ENCODE measurements around the gene BIN2. TPM values are rescaled to one million over a fixed set of nuclear protein-coding genes. Genes with fewer than 3 reads are reported as not detected.

The BIN2 gene
- total and polyA plus RNA-seq, 2 of the 13 experiments (the other 11 are each of a cell fraction or from before 2014, with no cell fraction given) = not detected

DNA sequence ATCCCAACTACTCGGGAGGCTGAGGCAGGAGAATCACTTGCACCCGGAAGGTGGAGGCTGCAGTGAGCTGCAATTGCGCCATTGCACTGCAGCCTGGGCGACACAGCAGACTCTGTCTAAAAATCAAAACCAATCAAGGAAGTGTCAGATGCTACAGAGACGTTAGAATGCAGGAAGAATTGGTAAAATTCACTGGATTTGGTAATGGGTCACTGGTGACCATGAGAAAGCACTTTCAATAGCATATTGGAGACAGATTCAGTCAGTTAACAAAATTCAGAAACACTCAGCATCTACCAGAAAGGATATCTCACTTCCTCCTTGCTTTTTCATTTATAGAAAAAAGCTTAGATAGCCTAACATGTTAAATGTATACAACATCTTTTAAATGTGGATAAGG lies 17.5 kb downstream of the BIN2 start:
- FAIRE-seq (no peak), ATAC-seq (no peak), DNase-seq (ENCODE audit: low spot score) (no peak)
- 58% methylated on average over 5 of the region's 5 CpGs for WGBS (ENCODE audit: low lambda C conversion rate)
- POLR2A ChIA-PET = no interaction called here
- no peak overlapping the region for H3K27ac ChIP-seq (ENCODE audit: extremely low read length, insufficient read depth, low read length)
- no peak overlapping the region for H3K4me2 ChIP-seq (ENCODE audit: low read depth, low read length)
- H4K20me1 ChIP-seq (ENCODE audit: insufficient read depth, low read length) = no peaks in the 10 kb centered on the region
- H3K9ac ChIP-seq (ENCODE audit: insufficient read depth, low read depth, low read length) = no peak overlapping the region
- H3K79me2 ChIP-seq (ENCODE audit: insufficient read depth, low read length) = no peaks in the 10 kb centered on the region
- H3K4me1 ChIP-seq (ENCODE audit: insufficient read depth, low read length) = no peaks in the 10 kb centered on the region
- peaks cover 2 to 5% of the 10 kb centered on the region in 2 experiments; a peak in 2 of 5 replicates for H3K27me3 ChIP-seq (ENCODE audit: control insufficient read depth in 1 of 2, insufficient read depth in 2 of 2, low read length in 2 of 2)
- CTCF ChIA-PET (ENCODE audit: low intra/inter-chr PET ratio, low total read pairs) = no interaction called here
- no peak overlapping the region for H3K4me3 ChIP-seq (replicated peaks in 1 of 3; ENCODE audit: insufficient read depth in 1 of 3, low read depth in 2 of 3, low read length in 3 of 3)
- BruUV-seq (replicated peaks) = no TSS peak
- intact Hi-C loops (cut with micrococcal nuclease; ENCODE audit: unreplicated experiment) (no loop called here), in situ Hi-C loops (cut with HindIII; ENCODE audit: extremely low pct_ligation_motif_present, low pct_unique_long_range_greater_than_20kb) (no loop called here)
- no peaks in the 10 kb centered on the region for H3K9me3 ChIP-seq (ENCODE audit: low read length)
- H2AFZ ChIP-seq (ENCODE audit: low read length) = no peak overlapping the region
- no peaks in the 10 kb centered on the region for H3K36me3 ChIP-seq (replicated peaks in 1 of 2; ENCODE audit: control insufficient read depth in 1 of 2, insufficient read depth in 2 of 2, low read length in 2 of 2)
- no peak for TF ChIP-seq IRF2 (CRISPR knock-in tag; IDR thresholded peaks at IDR 0.05)
- TF ChIP-seq, protein P1, sequence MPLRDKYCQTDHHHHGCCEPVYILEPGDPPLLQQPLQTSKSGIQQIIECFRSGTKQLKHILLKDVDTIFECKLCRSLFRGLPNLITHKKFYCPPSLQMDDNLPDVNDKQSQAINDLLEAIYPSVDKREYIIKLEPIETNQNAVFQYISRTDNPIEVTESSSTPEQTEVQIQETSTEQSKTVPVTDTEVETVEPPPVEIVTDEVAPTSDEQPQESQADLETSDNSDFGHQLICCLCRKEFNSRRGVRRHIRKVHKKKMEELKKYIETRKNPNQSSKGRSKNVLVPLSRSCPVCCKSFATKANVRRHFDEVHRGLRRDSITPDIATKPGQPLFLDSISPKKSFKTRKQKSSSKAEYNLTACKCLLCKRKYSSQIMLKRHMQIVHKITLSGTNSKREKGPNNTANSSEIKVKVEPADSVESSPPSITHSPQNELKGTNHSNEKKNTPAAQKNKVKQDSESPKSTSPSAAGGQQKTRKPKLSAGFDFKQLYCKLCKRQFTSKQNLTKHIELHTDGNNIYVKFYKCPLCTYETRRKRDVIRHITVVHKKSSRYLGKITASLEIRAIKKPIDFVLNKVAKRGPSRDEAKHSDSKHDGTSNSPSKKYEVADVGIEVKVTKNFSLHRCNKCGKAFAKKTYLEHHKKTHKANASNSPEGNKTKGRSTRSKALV (CRISPR knock-in tag; IDR thresholded peaks at IDR 0.05) = no peak
- no peak for TF ChIP-seq KDM5B (CRISPR knock-in tag; IDR thresholded peaks at IDR 0.05; ENCODE audit: borderline replicate concordance)
- TF ChIP-seq IKZF4 (CRISPR knock-in tag; IDR thresholded peaks at IDR 0.05; ENCODE audit: borderline replicate concordance, low read depth, not compliant biosample characterization) = no peak
- no peak for TF ChIP-seq ZNF335 (CRISPR knock-in tag; IDR thresholded peaks at IDR 0.05)
- TF ChIP-seq, protein P2, sequence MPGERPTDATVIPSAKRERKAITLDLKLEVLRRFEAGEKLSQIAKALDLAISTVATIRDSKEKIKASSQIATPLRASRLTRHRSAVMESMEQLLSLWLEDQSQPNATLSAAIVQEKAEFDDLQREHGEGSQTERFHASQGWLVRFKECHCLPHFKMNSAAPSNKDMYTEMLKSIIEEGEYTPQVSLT (CRISPR knock-in tag; IDR thresholded peaks at IDR 0.05; ENCODE audit: borderline replicate concordance, low read depth) = no peak
- no peak for TF ChIP-seq AGO1 (IDR thresholded peaks at IDR 0.05; ENCODE audit: low read depth, low read length, poor library complexity, severe bottlenecking)
- TF ChIP-seq, protein P3, sequence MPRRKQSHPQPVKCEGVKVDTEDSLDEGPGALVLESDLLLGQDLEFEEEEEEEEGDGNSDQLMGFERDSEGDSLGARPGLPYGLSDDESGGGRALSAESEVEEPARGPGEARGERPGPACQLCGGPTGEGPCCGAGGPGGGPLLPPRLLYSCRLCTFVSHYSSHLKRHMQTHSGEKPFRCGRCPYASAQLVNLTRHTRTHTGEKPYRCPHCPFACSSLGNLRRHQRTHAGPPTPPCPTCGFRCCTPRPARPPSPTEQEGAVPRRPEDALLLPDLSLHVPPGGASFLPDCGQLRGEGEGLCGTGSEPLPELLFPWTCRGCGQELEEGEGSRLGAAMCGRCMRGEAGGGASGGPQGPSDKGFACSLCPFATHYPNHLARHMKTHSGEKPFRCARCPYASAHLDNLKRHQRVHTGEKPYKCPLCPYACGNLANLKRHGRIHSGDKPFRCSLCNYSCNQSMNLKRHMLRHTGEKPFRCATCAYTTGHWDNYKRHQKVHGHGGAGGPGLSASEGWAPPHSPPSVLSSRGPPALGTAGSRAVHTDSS (CRISPR knock-in tag; conservative IDR thresholded peaks at IDR 0.05) = no peak
- TF ChIP-seq, protein P4, sequence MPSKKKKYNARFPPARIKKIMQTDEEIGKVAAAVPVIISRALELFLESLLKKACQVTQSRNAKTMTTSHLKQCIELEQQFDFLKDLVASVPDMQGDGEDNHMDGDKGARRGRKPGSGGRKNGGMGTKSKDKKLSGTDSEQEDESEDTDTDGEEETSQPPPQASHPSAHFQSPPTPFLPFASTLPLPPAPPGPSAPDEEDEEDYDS (CRISPR knock-in tag; IDR thresholded peaks at IDR 0.05) = no peak
- no peak for TF ChIP-seq ZNF556 (CRISPR knock-in tag; IDR thresholded peaks at IDR 0.05; ENCODE audit: borderline replicate concordance)
- TF ChIP-seq GABPA (IDR thresholded peaks at IDR 0.05; ENCODE audit: low read depth, low read length) = no peak
- no peak for TF ChIP-seq GABPA (CRISPR knock-in tag; IDR thresholded peaks at IDR 0.05; ENCODE audit: low read depth)
- TF ChIP-seq RBFOX2 (IDR thresholded peaks at IDR 0.05; ENCODE audit: low read depth, low read length) = no peak
- TF ChIP-seq, protein P5, sequence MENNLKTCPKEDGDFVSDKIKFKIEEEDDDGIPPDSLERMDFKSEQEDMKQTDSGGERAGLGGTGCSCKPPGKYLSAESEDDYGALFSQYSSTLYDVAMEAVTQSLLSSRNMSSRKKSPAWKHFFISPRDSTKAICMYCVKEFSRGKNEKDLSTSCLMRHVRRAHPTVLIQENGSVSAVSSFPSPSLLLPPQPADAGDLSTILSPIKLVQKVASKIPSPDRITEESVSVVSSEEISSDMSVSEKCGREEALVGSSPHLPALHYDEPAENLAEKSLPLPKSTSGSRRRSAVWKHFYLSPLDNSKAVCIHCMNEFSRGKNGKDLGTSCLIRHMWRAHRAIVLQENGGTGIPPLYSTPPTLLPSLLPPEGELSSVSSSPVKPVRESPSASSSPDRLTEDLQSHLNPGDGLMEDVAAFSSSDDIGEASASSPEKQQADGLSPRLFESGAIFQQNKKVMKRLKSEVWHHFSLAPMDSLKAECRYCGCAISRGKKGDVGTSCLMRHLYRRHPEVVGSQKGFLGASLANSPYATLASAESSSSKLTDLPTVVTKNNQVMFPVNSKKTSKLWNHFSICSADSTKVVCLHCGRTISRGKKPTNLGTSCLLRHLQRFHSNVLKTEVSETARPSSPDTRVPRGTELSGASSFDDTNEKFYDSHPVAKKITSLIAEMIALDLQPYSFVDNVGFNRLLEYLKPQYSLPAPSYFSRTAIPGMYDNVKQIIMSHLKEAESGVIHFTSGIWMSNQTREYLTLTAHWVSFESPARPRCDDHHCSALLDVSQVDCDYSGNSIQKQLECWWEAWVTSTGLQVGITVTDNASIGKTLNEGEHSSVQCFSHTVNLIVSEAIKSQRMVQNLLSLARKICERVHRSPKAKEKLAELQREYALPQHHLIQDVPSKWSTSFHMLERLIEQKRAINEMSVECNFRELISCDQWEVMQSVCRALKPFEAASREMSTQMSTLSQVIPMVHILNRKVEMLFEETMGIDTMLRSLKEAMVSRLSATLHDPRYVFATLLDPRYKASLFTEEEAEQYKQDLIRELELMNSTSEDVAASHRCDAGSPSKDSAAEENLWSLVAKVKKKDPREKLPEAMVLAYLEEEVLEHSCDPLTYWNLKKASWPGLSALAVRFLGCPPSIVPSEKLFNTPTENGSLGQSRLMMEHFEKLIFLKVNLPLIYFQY (CRISPR knock-in tag; IDR thresholded peaks at IDR 0.05; ENCODE audit: borderline replicate concordance) = no peak
- no peak for TF ChIP-seq KLF9 (CRISPR knock-in tag; IDR thresholded peaks at IDR 0.05; ENCODE audit: low read depth)
- TF ChIP-seq RFX3 (CRISPR knock-in tag; IDR thresholded peaks at IDR 0.05) = no peak
- TF ChIP-seq TOE1 (CRISPR knock-in tag; IDR thresholded peaks at IDR 0.05) = no peak
- no peak for TF ChIP-seq ZNF253 (CRISPR knock-in tag; IDR thresholded peaks at IDR 0.05; ENCODE audit: borderline replicate concordance)

Measured in HepG2 (cell line).